GM06990 (cell line): ENCODE results near the gene HMGN4.

Experiments
- DNase-seq: peaks from one replicate; pipeline ENCODE4 v3.0.0-alpha.2; 2011; ENCODE audit not compliant: insufficient read length; ENCODE audit errors: extremely low read depth
- H3K27me3 ChIP-seq: replicated peaks from 2 replicates; pipeline ENCODE4 v1.6.0; 2011; ENCODE audit warnings: low read length; ENCODE audit not compliant: control insufficient read depth, insufficient read depth
- H3K36me3 ChIP-seq: 2 replicates; pipeline ENCODE4 v1.5.1; 2011; ENCODE audit warnings: low read length; ENCODE audit not compliant: control insufficient read depth, insufficient read depth
- H3K4me3 ChIP-seq: replicated peaks from 2 replicates; pipeline ENCODE4 v1.5.1; 2011; ENCODE audit warnings: low read depth, mild to moderate bottlenecking, control low read depth, low read length
- CTCF ChIP-seq: IDR thresholded peaks from 2 replicates; pipeline ENCODE4 v1.5.1; 2011; ENCODE audit warnings: low read length, control low read depth, mild to moderate bottlenecking, inconsistent platforms; ENCODE audit not compliant: insufficient read depth, poor library complexity, severe bottlenecking

HMGN4 gene

DNA sequence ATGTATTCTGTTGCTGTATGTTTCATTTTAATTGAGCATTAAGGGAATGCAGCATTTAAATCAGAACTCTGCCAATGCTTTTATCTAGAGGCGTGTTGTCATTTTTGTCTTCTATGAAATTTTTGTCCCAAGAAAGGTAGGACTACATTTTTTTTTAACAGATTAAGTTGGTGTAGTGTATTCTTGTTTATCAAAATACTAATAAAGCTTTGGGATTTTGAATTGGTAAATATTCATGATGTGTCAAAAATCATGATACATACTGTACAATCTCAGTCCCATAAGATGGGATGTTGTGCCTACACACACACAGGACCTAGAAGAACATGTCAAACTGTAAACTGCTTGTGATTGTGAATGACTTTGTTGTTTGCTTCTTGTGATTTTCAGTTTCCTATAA lies 11.2 kb upstream of the HMGN4 start:
- no peak for TF ChIP-seq CTCF
- no peak for DNase-seq
- no peaks in the 10 kb centered on the region for H3K27me3 ChIP-seq
- H3K4me3 ChIP-seq: no peak overlapping the region
- no peaks in the 10 kb centered on the region for H3K36me3 ChIP-seq

DNA sequence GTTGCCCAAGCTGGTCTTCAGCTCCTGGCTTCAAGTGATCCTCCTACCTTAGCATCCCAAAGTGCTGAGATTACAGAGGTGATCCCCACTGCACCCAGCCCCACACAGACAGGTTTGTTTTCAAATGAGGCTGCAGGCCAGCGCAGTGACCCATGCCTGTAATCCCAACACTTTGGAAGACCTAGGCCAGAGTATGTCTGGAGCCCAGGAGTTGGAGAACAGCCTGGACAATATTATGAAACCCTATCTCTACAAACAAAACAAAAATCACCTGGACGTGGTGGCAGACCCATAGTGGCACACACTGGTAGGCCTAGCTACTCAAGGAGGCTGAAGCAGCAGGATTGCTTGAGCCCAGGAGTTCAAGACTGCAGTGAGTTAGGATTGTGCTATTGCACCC lies 8.0 kb upstream of the HMGN4 start:
- Histone ChIP-seq H3K36me3 (no peaks in the 10 kb centered on the region), H3K4me3 (no peak overlapping the region), H3K27me3 (no peaks in the 10 kb centered on the region)
- TF ChIP-seq CTCF: no peak
- no peak for DNase-seq

- no peak for TF ChIP-seq CTCF
- Histone ChIP-seq H3K36me3 (no peaks in the 10 kb centered on the region), H3K27me3 (no peaks in the 10 kb centered on the region), H3K4me3 (no peak overlapping the region)
- no peak for DNase-seq
Observed at GRCh38 chr6:26531897-26532296, 6.3 kb upstream of the HMGN4 start.

GRCh38 chr6:26532699-26533531 lies 5.3 kb upstream of the HMGN4 start:
- Histone ChIP-seq H3K27me3 (no peaks in the 10 kb centered on the region), H3K4me3 (peak overlapping the region; percentile 77), H3K36me3 (no peaks in the 10 kb centered on the region)
- DNase-seq: peak; percentile 86
- TF ChIP-seq CTCF: no peak

GRCh38 chr6:26533532-26533931 lies 4.6 kb upstream of the HMGN4 start:
- Histone ChIP-seq H3K36me3 (no peaks in the 10 kb centered on the region), H3K27me3 (no peaks in the 10 kb centered on the region), H3K4me3 (peak overlapping the region; percentile 77)
- DNase-seq: no peak
- TF ChIP-seq CTCF: no peak
